Endodermal cell (in vitro differentiated cells): ENCODE measurements around the gene PGGHG. TPM values are rescaled to one million over a fixed set of nuclear protein-coding genes. Genes with fewer than 3 reads are reported as not detected.

Experiments
- DNase-seq: peaks from one replicate; pipeline ENCODE4 v3.0.0-alpha.2; 2017
- H3K27ac ChIP-seq: 2 replicates; pipeline ENCODE4 v1.5.1; 2013; ENCODE audit warnings: mild to moderate bottlenecking, low read depth, low read length, moderate library complexity
- H3K27me3 ChIP-seq: 2 replicates; pipeline ENCODE4 v1.6.1; 2013; ENCODE audit warnings: mild to moderate bottlenecking, low read length, moderate library complexity; ENCODE audit not compliant: insufficient read depth, control insufficient read depth, poor library complexity, severe bottlenecking
- H3K36me3 ChIP-seq: 2 replicates; pipeline ENCODE4 v1.7.0; 2013; ENCODE audit warnings: mild to moderate bottlenecking, low read length, moderate library complexity; ENCODE audit not compliant: control insufficient read depth, insufficient read depth
- H3K4me1 ChIP-seq: one replicate; pipeline ENCODE4 v1.7.0; 2013; ENCODE audit warnings: low read length; ENCODE audit not compliant: control insufficient read depth, insufficient read depth
- H3K4me3 ChIP-seq: 2 replicates; pipeline ENCODE4 v1.5.1; 2013; ENCODE audit warnings: mild to moderate bottlenecking, low read length, moderate library complexity
- H3K9ac ChIP-seq: 2 replicates; pipeline ENCODE4 v1.6.1; 2013; ENCODE audit warnings: mild to moderate bottlenecking, low read length, moderate library complexity; ENCODE audit not compliant: poor library complexity, severe bottlenecking; ENCODE audit errors: extremely low read depth
- H3K9me3 ChIP-seq: 2 replicates; pipeline ENCODE4 v1.6.1; 2013; ENCODE audit warnings: mild to moderate bottlenecking, low read length, moderate library complexity; ENCODE audit not compliant: control insufficient read depth
- H3K27ac Mint-ChIP-seq: 2 replicates; pipeline ENCODE4 v1.8.0; 2020; ENCODE audit warnings: mixed read lengths
- H3K27me3 Mint-ChIP-seq: 2 replicates; pipeline ENCODE4 v1.8.0; 2021; ENCODE audit warnings: mild to moderate bottlenecking, mixed read lengths; ENCODE audit not compliant: insufficient read depth
- H3K36me3 Mint-ChIP-seq: 2 replicates; pipeline ENCODE4 v1.8.0; 2020; ENCODE audit warnings: low read depth, mixed read lengths
- H3K4me1 Mint-ChIP-seq: 2 replicates; pipeline ENCODE4 v1.8.0; 2020; ENCODE audit warnings: mixed read lengths
- H3K4me3 Mint-ChIP-seq: 2 replicates; pipeline ENCODE4 v1.8.0; 2020; ENCODE audit warnings: mild to moderate bottlenecking, moderate library complexity, mixed read lengths
- H3K9me3 Mint-ChIP-seq: 2 replicates; pipeline ENCODE4 v1.8.0; 2020; ENCODE audit warnings: mild to moderate bottlenecking, mixed read lengths
- WGBS, 2 experiments: methylation state at CpG; one replicate each; pipeline versions ENCODE4 v1.1.5 to v1.1.7; 2013; ENCODE audit warnings: missing lambda C conversion rate in 2 of 2, mixed read lengths in 1 of 2; ENCODE audit not compliant: insufficient coverage in 1 of 2, insufficient read length in 1 of 2; 5-methylcytosine and 5-hydroxymethylcytosine counted together
- total RNA-seq, 2 donors: library from RNA; stranded (reverse); fragmentation: NEBNext Ultra II Directional in 1 of 2; extraction: Animal tissue kit (Norgen Biotek cat#: 25700) in 1 of 2; gene quantifications; 2 replicates in 1 of 2; 3 replicates in 1 of 2; pipeline ENCODE4 v1.2.1, GENCODE V29; 2021
- TF ChIP-seq, protein P1 (sequence below): fragments of 200-600 bp; sonication (generic); conservative IDR thresholded peaks from 2 replicates; pipeline ENCODE4 v1.5.0; 2021; ENCODE audit warnings: antibody characterized with exemption, mild to moderate bottlenecking

The PGGHG gene
- total RNA-seq, 2 donors from 2014 or later, result 129 to 186 TPM

DNA sequence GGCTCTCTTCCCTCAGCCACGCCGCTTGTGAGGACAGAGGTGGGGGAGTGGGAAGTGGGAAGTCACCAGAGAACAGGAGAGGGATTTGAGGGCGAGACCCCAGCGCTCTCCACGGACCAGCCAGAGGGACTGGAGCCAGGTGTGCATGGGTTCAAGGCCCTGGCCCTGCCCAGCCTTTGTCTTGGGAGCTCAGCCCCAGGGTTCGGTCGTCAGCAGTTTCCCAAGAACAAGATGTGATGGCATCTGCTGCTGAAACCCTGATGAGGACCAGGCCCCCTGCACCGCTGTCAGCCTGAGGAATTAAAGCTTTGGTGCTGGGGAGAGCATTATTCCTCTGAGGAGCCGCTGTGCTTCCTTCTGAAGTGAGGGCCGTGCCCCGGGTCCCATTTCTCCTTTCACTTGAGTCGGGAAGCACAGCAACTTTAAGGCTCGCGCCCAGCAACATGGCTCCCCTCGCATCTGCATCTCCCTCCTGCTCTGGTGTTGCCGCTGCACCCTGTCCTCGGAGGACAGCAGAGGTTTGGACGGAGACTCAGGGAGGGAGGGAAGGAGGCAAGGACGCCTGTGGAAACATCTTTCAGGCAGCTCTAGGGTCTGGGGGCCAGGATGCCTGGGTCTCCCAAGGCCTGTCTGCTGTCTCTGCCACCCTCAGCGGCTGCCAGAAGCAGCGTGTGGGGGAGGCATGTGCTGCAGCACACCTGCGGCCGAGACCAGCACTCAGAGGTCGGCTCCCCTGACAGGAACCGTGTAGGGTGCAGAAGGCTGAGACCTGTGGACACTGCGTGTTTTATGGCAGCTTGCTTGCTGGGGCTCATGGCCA lies 6.6 kb downstream of the PGGHG start:
- no peak overlapping the region for H3K27ac Mint-ChIP-seq
- H3K27ac ChIP-seq, result no peak overlapping the region
- no peaks in the 10 kb centered on the region for H3K9me3 ChIP-seq
- H3K36me3 Mint-ChIP-seq, result peaks cover 15% of the 10 kb centered on the region
- no peak overlapping the region for H3K4me3 Mint-ChIP-seq
- peak; percentile 44 for DNase-seq
- no peaks in the 10 kb centered on the region for H3K9me3 Mint-ChIP-seq
- peaks cover 16% of the 10 kb centered on the region for H3K4me1 Mint-ChIP-seq
- peaks cover 5% of the 10 kb centered on the region for H3K4me1 ChIP-seq
- TF ChIP-seq, protein P1, sequence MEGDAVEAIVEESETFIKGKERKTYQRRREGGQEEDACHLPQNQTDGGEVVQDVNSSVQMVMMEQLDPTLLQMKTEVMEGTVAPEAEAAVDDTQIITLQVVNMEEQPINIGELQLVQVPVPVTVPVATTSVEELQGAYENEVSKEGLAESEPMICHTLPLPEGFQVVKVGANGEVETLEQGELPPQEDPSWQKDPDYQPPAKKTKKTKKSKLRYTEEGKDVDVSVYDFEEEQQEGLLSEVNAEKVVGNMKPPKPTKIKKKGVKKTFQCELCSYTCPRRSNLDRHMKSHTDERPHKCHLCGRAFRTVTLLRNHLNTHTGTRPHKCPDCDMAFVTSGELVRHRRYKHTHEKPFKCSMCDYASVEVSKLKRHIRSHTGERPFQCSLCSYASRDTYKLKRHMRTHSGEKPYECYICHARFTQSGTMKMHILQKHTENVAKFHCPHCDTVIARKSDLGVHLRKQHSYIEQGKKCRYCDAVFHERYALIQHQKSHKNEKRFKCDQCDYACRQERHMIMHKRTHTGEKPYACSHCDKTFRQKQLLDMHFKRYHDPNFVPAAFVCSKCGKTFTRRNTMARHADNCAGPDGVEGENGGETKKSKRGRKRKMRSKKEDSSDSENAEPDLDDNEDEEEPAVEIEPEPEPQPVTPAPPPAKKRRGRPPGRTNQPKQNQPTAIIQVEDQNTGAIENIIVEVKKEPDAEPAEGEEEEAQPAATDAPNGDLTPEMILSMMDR, result no peak
- 90 to 94% methylated on average over 20 to 26 of the region's 26 CpGs for WGBS, 2 experiments
- no peaks in the 10 kb centered on the region for H3K27me3 ChIP-seq
- H3K27me3 Mint-ChIP-seq, result no peaks in the 10 kb centered on the region
- peaks cover 6% of the 10 kb centered on the region for H3K36me3 ChIP-seq
- no peak overlapping the region for H3K9ac ChIP-seq
- H3K4me3 ChIP-seq, result no peak overlapping the region

GRCh38 chr11:296171-297050 lies 7.5 kb downstream of the PGGHG start:
- DNase-seq, result peak; percentile 39
- WGBS, 2 experiments, result 88 to 95% methylated on average over 13 to 35 of the region's 35 CpGs
- no peaks in the 10 kb centered on the region for H3K27me3 ChIP-seq
- H3K4me3 ChIP-seq, result no peak overlapping the region
- TF ChIP-seq, protein P1, result no peak
- Mint-ChIP-seq H3K36me3 (peaks cover 8% of the 10 kb centered on the region), H3K9me3 (no peaks in the 10 kb centered on the region), H3K27me3 (no peaks in the 10 kb centered on the region), H3K4me3 (no peak overlapping the region), H3K4me1 (peaks cover 18% of the 10 kb centered on the region), H3K27ac (no peak overlapping the region)
- H3K27ac ChIP-seq, result no peak overlapping the region
- no peaks in the 10 kb centered on the region for H3K9me3 ChIP-seq
- no peak overlapping the region for H3K9ac ChIP-seq
- peaks cover 6% of the 10 kb centered on the region for H3K36me3 ChIP-seq
- peaks cover 5% of the 10 kb centered on the region for H3K4me1 ChIP-seq

GRCh38 chr11:297051-297585 lies 8.2 kb downstream of the PGGHG start:
- Histone ChIP-seq H3K27ac (no peak overlapping the region), H3K9me3 (no peaks in the 10 kb centered on the region), H3K4me1 (peaks cover 5% of the 10 kb centered on the region), H3K4me3 (no peak overlapping the region), H3K9ac (no peak overlapping the region), H3K36me3 (peaks cover 6% of the 10 kb centered on the region), H3K27me3 (no peaks in the 10 kb centered on the region)
- Mint-ChIP-seq H3K4me3 (no peak overlapping the region), H3K27ac (peak overlapping the region; percentile 69), H3K4me1 (peaks cover 18% of the 10 kb centered on the region), H3K36me3 (peaks cover 6% of the 10 kb centered on the region), H3K9me3 (no peaks in the 10 kb centered on the region), H3K27me3 (no peaks in the 10 kb centered on the region)
- TF ChIP-seq, protein P1, result no peak
- WGBS, 2 experiments, result 91 to 94% methylated on average over 6 to 13 of the region's 13 CpGs
- peak; percentile 35 for DNase-seq
